Breast epithelium (tissue), 4 donors: ENCODE measurements around the gene CFAP300. TPM values are rescaled to one million over a fixed set of nuclear protein-coding genes. Genes with fewer than 3 reads are reported as not detected.
A peak's percentile ranks its signal among the peaks of the same experiment; 100 is the strongest.

Source experiments
- DNase-seq, 2 donors: peaks; one replicate each; pipeline ENCODE4 v3.0.0-alpha.2; 2019; ENCODE audit warnings: low spot score in 2 of 2
- H3K27ac ChIP-seq, 2 donors: fragments of 200-600 bp; sonication (generic) in 1 of 2; one replicate each; pipeline ENCODE4 v1.5.1; 2016 to 2019; ENCODE audit warnings: mild to moderate bottlenecking in 1 of 2
- H3K27me3 ChIP-seq, 2 donors: fragments of 200-600 bp; sonication (generic) in 1 of 2; one replicate each; pipeline versions ENCODE4 v1.5.1 to v1.6.0; 2017 to 2019; ENCODE audit warnings: control low read depth in 1 of 2, mild to moderate bottlenecking in 1 of 2
- H3K36me3 ChIP-seq: fragments of 200-600 bp; one replicate; pipeline ENCODE4 v1.5.1; 2019
- H3K4me1 ChIP-seq, 2 donors: fragments of 200-600 bp; sonication (generic); one replicate each; pipeline ENCODE4 v1.5.1; 2016 to 2019; ENCODE audit warnings: control low read depth in 1 of 2
- H3K4me3 ChIP-seq, 3 donors: fragments of 200-600 bp; sonication (generic); 1 replicate in 2 of 3; 2 replicates in 1 of 3; pipeline ENCODE4 v1.5.1; 2016 to 2019; ENCODE audit warnings: mild to moderate bottlenecking in 3 of 3, moderate library complexity in 2 of 3
- H3K9me3 ChIP-seq, 2 donors: fragments of 200-600 bp; sonication (generic) in 1 of 2; one replicate each; pipeline ENCODE4 v1.5.1; 2016 to 2019; ENCODE audit warnings: control low read depth in 1 of 2
- POLR2A ChIP-seq: fragments of 450-650 bp; IDR thresholded peaks from one replicate; pipeline ENCODE4 v1.6.1; 2016; ENCODE audit warnings: antibody characterized with exemption, mild to moderate bottlenecking, moderate library complexity
- POLR2AphosphoS5 ChIP-seq, 3 donors: sonication (generic); formaldehyde crosslinking; IDR thresholded peaks; one replicate each; pipeline ENCODE4 v1.6.1; 2017; ENCODE audit warnings: antibody characterized with exemption in 3 of 3
- intact Hi-C: fragments of 100-400 bp; cut with DNase I; formaldehyde crosslinking; loops from one replicate; pipeline ENCODE4 v1.15.1; 2023; ENCODE audit warnings: low total_unique reads
- total RNA-seq, 3 donors: library from RNA; depleted of rRNA; stranded (reverse); fragments of >200 nt; gene quantifications; one replicate each; pipeline ENCODE4 v1.1.0, GENCODE V29; 2016
- TF ChIP-seq, protein P1 (sequence below), 3 donors: fragments of 450-650 bp; IDR thresholded peaks; one replicate each; pipeline ENCODE4 v1.5.1; 2016 to 2017; ENCODE audit warnings: antibody characterized with exemption in 3 of 3, mild to moderate bottlenecking in 3 of 3, moderate library complexity in 3 of 3

CFAP300 gene
- total RNA-seq, 3 donors from 2014 or later: 2.0 to 8.3 (median 4.4) TPM

DNA sequence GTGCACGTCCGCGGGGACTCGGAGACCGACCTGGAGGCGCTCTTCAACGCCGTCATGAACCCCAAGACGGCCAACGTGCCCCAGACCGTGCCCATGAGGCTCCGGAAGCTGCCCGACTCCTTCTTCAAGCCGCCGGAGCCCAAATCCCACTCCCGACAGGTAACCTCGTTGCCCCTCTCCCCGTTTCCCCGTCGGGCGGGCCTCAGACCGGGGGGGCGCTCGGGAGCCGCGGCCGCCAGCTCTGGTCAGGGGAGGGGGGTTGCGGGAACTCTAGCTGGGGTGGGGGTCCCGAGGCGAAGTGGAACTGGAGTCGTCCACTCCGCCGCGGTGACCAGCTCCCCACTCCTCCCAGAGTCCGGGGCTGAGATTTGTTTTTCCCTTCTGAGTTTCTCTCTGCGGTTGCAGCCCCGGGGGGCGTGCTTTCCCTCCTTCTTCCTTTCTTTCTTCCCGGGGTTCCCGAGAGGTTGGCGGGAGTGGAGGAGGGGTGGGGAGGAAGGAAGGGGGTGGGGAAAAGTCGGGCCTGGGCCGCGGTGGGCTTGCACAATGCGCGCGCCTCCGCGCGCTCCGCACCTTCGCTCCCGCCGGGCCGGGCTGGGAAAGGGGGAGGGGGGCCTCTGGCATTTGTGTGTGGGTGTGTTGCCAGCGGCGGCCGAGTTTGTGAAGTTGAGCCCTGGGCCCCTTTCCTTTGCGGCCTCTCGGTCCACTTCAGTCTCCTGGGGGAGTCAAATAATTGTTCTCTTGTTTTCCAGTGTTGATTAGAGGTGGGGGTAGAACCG, 64.0 kb downstream of the CFAP300 start:
- Histone ChIP-seq H3K4me1 (no peaks in the 10 kb centered on the region), H3K27ac (peak overlapping the region; percentile 99 to 100), H3K9me3 (no peaks in the 10 kb centered on the region), H3K27me3 (no peaks in the 10 kb centered on the region), H3K36me3 (no peaks in the 10 kb centered on the region), H3K4me3 (peak overlapping the region; percentile 94 to 100 (median 95))
- DNase-seq: peak; percentile 78 to 82
- intact Hi-C loops: loop anchor here (10.0 kb wide), 1 partner anchor 144 kb away; no protein-coding TSS in a partner anchor
- TF ChIP-seq POLR2AphosphoS5 (IDR thresholded peaks at IDR 0.05): peak in 2 of 3 donors; percentile 21 to 30
- TF ChIP-seq POLR2A: no peak

DNA sequence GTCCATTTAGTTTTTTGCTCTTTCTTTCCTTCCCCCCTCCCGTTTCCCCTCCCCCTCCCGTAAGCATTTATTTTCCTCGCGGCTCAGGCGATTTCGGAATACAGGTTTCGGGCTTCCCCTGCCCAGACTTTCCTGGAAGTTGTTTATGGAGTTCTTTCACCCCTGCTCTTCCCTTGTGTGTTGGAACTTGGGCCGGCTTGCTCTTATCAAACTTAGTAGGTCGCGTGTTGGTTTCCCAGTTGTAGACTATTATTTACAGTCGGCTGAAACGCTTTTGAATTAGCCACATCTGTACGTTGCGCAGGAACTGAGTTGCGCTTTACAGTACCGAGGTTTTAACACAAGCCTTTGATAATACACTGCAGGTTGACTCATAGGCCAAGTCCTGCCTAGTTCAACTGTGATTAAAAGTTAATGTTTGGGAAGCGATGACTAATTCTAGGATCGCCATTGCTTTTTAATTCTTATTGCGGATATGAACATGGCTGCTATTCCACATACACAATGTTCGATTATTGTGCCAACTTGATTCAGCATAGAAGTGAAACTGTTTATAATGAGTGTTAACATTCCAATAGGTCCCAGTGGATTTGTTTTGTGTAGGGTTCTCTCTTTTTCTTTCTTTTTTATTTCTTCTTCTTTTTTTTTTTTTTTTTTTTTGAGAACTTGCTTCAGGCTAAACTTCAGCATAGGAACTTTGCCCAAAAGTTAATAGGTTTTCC, 64.7 kb downstream of the CFAP300 start:
- no peaks in the 10 kb centered on the region for H3K9me3 ChIP-seq
- intact Hi-C loops: loop anchor here (10.0 kb wide), 1 partner anchor 143 kb away; no protein-coding TSS in a partner anchor
- no peaks in the 10 kb centered on the region for H3K36me3 ChIP-seq
- peak overlapping the region; percentile 99 to 100 for H3K27ac ChIP-seq
- no peaks in the 10 kb centered on the region for H3K4me1 ChIP-seq
- H3K4me3 ChIP-seq: peak overlapping the region; percentile 94 to 100 (median 95)
- peak; percentile 17 for TF ChIP-seq POLR2A
- peak in 2 of 3 donors; percentile 37 to 44 for TF ChIP-seq POLR2AphosphoS5 (IDR thresholded peaks at IDR 0.05)
- TF ChIP-seq, protein P1, sequence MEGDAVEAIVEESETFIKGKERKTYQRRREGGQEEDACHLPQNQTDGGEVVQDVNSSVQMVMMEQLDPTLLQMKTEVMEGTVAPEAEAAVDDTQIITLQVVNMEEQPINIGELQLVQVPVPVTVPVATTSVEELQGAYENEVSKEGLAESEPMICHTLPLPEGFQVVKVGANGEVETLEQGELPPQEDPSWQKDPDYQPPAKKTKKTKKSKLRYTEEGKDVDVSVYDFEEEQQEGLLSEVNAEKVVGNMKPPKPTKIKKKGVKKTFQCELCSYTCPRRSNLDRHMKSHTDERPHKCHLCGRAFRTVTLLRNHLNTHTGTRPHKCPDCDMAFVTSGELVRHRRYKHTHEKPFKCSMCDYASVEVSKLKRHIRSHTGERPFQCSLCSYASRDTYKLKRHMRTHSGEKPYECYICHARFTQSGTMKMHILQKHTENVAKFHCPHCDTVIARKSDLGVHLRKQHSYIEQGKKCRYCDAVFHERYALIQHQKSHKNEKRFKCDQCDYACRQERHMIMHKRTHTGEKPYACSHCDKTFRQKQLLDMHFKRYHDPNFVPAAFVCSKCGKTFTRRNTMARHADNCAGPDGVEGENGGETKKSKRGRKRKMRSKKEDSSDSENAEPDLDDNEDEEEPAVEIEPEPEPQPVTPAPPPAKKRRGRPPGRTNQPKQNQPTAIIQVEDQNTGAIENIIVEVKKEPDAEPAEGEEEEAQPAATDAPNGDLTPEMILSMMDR (IDR thresholded peaks at IDR 0.05): no peak
- DNase-seq: no peak
- no peaks in the 10 kb centered on the region for H3K27me3 ChIP-seq

DNA sequence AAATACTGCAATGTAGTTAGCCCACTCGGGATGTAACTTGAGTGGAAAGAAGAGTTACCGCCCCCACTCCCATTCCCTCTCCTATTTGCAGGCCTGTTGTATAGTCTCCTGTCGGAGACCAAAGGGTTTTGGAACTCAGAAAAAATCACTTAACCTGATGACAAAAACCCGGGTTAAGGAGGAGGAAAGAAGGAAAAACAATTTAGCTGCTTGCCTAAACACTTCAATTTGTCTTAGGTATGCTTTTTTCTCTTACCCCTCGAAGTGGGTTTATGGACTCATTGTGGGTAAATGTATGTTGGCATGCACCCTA, 65.2 kb downstream of the CFAP300 start:
- H3K4me3 ChIP-seq: peak overlapping the region; percentile 94 to 100 (median 95)
- no peaks in the 10 kb centered on the region for H3K9me3 ChIP-seq
- no peak for DNase-seq
- no peaks in the 10 kb centered on the region for H3K27me3 ChIP-seq
- H3K27ac ChIP-seq: peak overlapping the region; percentile 99 to 100
- no peak for TF ChIP-seq POLR2A
- TF ChIP-seq, protein P1 (IDR thresholded peaks at IDR 0.05): no peak
- TF ChIP-seq POLR2AphosphoS5 (IDR thresholded peaks at IDR 0.05): no peak
- H3K36me3 ChIP-seq: no peaks in the 10 kb centered on the region
- intact Hi-C loops: loop anchor here (10.0 kb wide), 1 partner anchor 142 kb away; no protein-coding TSS in a partner anchor
- H3K4me1 ChIP-seq: no peaks in the 10 kb centered on the region

DNA sequence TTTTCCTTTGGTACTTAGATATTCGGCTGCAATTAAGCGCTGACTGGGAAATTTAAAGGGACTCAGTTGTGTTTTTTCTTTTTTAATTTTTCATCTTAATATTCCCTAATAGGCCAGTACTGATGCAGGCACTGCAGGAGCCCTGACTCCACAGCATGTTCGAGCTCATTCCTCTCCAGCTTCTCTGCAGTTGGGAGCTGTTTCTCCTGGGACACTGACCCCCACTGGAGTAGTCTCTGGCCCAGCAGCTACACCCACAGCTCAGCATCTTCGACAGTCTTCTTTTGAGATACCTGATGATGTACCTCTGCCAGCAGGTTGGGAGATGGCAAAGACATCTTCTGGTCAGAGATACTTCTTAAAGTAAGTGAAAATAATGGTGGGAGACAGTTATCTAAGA, 66.8 kb downstream of the CFAP300 start:
- H3K27me3 ChIP-seq: no peaks in the 10 kb centered on the region
- peak overlapping the region; percentile 53 to 99 for H3K27ac ChIP-seq
- no peaks in the 10 kb centered on the region for H3K4me1 ChIP-seq
- DNase-seq: no peak
- no peaks in the 10 kb centered on the region for H3K9me3 ChIP-seq
- intact Hi-C loops: loop anchor here (10.0 kb wide), 1 partner anchor 141 kb away; no protein-coding TSS in a partner anchor
- TF ChIP-seq POLR2AphosphoS5 (IDR thresholded peaks at IDR 0.05): no peak
- TF ChIP-seq, protein P1 (IDR thresholded peaks at IDR 0.05): no peak
- TF ChIP-seq POLR2A: no peak
- peak overlapping the region in 1 of 3 donors; percentile 32 for H3K4me3 ChIP-seq
- H3K36me3 ChIP-seq: no peaks in the 10 kb centered on the region

DNA sequence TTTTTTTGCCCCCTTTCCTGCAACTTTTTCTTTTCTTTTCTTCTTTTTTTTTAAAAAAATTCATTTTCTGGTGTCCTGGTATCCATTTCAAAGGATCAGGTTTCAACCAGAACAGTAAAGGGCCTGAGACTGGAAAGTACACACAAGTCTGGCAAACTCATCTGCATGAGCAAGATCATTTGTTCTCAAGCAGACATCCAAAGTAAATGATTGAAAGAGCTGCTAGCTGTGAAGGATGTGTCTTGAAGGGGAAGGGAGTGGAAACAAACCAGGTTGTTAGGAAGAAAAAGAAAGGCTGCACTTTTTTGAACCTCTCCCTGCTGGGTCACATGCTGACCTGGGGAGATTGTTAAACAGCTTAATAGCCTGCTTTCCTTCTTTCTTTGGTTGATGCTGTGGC, 68.3 kb downstream of the CFAP300 start:
- DNase-seq: no peak
- intact Hi-C loops: loop anchor here (10.0 kb wide), 1 partner anchor 139 kb away; no protein-coding TSS in a partner anchor
- Histone ChIP-seq H3K4me1 (peaks cover 0 to 5% of the 10 kb centered on the region in 2 donors), H3K27ac (peak overlapping the region in 1 of 2 donors; percentile 51), H3K27me3 (no peaks in the 10 kb centered on the region), H3K9me3 (no peaks in the 10 kb centered on the region), H3K4me3 (no peak overlapping the region), H3K36me3 (no peaks in the 10 kb centered on the region)
- TF ChIP-seq POLR2AphosphoS5 (IDR thresholded peaks at IDR 0.05): no peak
- TF ChIP-seq, protein P1 (IDR thresholded peaks at IDR 0.05): no peak
- TF ChIP-seq POLR2A: no peak
